NCI-H2171 (cell line): ENCODE results near the gene MED29.
A peak's percentile ranks its signal among the peaks of the same experiment; 100 is the strongest.

ENCODE experiments used
- DNase-seq: peaks from one replicate; lab custom pipeline; 2025; lab: John Stamatoyannopoulos, UW

MED29 gene

GRCh38 chr19:39430675-39431593, 39.8 kb downstream of the MED29 start:
- DNase-seq: no peak

DNA sequence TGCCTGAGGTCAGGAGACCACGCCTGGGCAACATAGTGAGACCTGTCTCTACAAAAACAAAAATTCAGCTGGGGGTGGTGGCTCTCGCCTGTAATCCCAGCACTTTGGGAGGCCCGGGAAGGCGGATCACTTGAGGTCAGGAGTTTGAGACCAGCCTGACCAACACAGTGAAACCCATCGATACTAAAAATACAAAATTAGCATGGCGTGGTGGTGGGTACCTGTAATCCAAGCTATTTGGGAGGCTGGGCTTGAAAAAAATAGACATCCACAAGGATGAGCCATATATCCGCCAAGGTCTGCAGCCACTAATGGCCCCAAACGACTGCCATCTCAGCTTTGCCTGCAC, 41.5 kb downstream of the MED29 start:
- DNase-seq: no peak

GRCh38 chr19:39433480-39434079, 42.4 kb downstream of the MED29 start:
- no peak for DNase-seq

GRCh38 chr19:39434123-39435076, 43.2 kb downstream of the MED29 start:
- no peak for DNase-seq

GRCh38 chr19:39435499-39436349, 44.5 kb downstream of the MED29 start, which contains the start of gene RPS16:
RPS16 (minus strand) TSS chr19:39435949; CDS start chr19:39435895, 54 bp downstream.
- peak; percentile 99 for DNase-seq

DNA sequence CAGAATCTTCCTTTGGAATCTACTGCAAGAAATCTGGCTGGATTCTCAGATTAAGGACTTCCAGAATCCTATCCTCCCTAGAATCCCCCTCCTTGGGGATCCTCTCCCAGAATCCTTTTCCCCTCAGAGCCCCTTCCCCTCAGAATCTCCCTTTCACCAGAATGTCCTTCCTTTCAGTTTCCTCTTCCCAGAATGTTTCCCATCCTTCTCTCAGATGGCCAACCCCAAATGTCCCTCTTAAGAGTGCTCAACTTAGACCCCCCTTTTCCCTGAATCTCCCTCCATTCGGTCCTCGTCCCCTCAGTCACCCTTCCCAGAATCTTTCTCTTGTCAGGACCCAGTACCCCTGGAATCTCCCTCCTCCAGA, 45.2 kb downstream of the MED29 start:
- no peak for DNase-seq

- DNase-seq: no peak
Observed at GRCh38 chr19:39438270-39438934, 47.2 kb downstream of the MED29 start.

DNA sequence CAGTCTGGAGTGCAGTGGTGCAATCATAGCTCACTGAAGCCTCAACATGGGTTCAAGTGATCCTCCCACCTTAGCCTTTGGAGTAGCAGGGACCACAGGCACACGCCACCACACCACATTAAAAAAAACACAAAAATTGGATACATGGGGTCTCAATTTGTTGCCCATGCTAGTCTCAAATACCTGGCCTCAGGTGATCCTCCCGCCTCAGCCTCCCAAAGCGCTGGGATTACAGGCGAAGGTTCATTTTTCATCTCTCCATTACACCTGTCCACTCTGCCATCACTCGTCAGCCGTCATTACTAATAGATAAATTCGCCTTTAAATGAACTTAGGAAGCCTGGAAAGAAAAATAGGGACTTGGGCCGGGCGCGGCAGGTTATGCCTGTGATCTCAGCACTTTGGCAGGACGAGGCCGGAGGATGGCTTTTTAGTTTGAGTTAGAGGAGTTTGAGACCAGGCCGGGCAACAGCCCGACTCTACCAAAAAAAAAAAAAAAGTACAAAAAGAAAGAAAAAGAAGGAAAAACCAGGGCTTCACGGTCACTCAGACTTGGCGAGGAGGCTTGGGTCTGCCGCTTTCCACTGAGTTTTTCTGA, 53.5 kb downstream of the MED29 start:
- no peak for DNase-seq

DNA sequence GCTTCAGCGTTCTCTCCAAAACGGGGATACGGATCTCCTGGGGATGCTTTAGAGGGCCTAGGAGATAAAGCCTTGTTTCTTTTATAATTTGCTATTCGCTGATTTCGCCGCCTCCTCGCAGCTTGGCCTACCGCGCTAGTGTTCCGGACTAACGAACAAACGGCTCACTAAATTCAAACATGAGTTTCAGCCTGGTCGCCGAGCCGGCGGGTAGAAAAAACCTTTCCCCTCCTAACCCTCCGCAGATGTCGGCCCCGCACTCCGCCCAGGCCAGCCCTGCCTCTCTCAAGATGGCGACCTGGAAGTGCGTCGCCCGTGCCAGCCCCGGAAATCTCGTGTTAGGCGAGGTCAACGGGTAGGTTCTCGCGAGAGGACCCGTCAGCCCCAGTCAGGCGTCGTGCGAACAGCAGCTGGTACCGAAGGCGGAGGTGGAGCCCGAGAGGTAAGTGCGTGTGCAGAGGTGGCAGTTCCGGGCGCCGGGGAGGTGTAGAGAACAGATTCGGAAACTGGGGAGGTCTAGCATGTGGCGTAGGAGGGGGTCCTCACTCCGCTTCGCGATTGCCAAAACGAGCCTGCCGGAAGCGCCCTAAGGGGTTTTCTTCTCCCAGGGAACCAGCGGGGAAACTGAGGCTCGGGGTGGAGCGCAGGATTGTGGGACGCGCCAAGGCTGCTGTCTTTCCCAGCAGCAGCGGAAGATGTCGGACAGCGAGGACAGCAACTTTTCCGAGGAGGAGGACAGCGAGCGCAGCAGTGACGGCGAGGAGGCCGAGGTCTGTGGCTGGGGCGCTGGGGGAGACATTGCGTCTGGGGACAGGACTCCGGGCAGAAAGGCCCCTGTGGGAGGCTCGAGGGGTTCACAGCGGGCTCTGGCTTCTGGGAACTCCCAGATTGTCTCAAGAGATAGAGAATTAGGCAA, 54.3 kb downstream of the MED29 start, which contains the start of gene SUPT5H:
TSS of gene SUPT5H (plus strand) at position 387 of the 916 bp plus-strand sequence. CDS start at position 696, 309 bp downstream.
- peak; percentile 98 for DNase-seq

DNA sequence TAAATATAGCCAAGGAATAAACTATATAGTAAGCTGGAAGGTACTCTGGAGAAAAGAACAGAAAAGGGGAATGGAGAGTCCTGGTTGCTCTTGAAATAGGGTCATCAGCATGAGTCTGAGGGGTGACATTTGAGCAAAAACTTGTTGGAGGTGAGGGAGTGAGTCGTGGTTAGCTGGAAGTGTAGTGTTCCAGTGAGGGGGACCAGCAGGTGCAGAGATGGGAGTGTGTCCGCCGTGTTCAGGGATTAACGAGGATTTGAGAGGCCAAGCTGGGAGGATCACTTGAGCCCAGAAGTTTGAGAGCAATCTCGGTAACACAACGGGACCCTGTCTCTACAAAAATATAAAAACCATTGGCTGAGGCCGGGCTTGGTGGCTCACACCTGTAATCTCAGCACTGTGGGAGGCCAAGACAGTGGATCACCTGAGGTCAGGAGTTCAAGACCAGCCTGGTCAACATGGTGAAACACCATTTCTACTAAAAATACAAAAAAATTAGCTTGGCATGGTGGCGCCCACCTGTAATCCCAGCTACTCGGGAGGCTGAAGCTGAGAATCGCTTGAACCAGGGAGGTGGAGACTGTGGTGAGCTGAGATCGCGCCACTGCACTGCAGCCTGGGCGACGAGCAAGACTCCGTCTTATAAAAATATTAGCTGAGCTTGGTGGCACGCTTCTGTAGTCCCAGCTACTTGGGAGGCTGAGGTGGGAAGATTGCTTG, 55.3 kb downstream of the MED29 start:
- no peak for DNase-seq

- DNase-seq: no peak
Observed at GRCh38 chr19:39448271-39448670, 57.1 kb downstream of the MED29 start.

- no peak for DNase-seq
Observed at GRCh38 chr19:39449116-39449797, 58.1 kb downstream of the MED29 start.
